Lung (tissue), 12 donors: ENCODE data around the gene MAG. TPM values are rescaled to one million over a fixed set of nuclear protein-coding genes. Genes with fewer than 3 reads are reported as not detected.
A peak's percentile ranks its signal among the peaks of the same experiment; 100 is the strongest.

Experiments used
- ATAC-seq: fragments of 200-7000 bp; cut with Tn5 transposase; one replicate; pipeline ENCODE4 v1.9.1; 2020; ENCODE audit warnings: moderate number of reproducible peaks; ENCODE audit not compliant: insufficient read depth, low FRiP score
- DNase-seq, 3 donors: peaks; one replicate each; pipeline ENCODE4 v3.0.0-alpha.2; 2013 to 2017
- H3K27ac ChIP-seq, 2 donors: one replicate each; pipeline ENCODE4 v1.5.1; 2013; ENCODE audit warnings: mild to moderate bottlenecking in 2 of 2, moderate library complexity in 2 of 2, control low read depth in 1 of 2, inconsistent platforms in 1 of 2, low read depth in 1 of 2, low read length in 1 of 2
- H3K27me3 ChIP-seq, 3 donors: one replicate each; pipeline ENCODE4 v1.5.1; 2013; ENCODE audit warnings: low read length in 2 of 3; ENCODE audit not compliant: control insufficient read depth in 3 of 3, insufficient read depth in 3 of 3
- H3K36me3 ChIP-seq, 4 donors: one replicate each; pipeline ENCODE4 v1.5.1; 2013; ENCODE audit warnings: low read length in 4 of 4, mild to moderate bottlenecking in 1 of 4, moderate library complexity in 1 of 4; ENCODE audit not compliant: control insufficient read depth in 4 of 4, insufficient read depth in 4 of 4
- H3K4me1 ChIP-seq, 5 donors: one replicate each; pipeline ENCODE4 v1.5.1; 2013; ENCODE audit warnings: low read length in 5 of 5, mild to moderate bottlenecking in 2 of 5, moderate library complexity in 1 of 5; ENCODE audit not compliant: control insufficient read depth in 5 of 5, insufficient read depth in 5 of 5
- H3K4me3 ChIP-seq: one replicate; pipeline ENCODE4 v1.5.1; 2013; ENCODE audit warnings: mild to moderate bottlenecking, control low read depth, moderate library complexity
- H3K9ac ChIP-seq, 2 donors: one replicate each; pipeline ENCODE4 v1.5.1; 2013; ENCODE audit warnings: low read length in 2 of 2, control low read depth in 1 of 2; ENCODE audit not compliant: insufficient read depth in 1 of 2
- H3K9me3 ChIP-seq, 4 donors: one replicate each; pipeline ENCODE4 v1.5.1; 2013; ENCODE audit warnings: low read length in 3 of 4, mild to moderate bottlenecking in 1 of 4, moderate library complexity in 1 of 4; ENCODE audit not compliant: control insufficient read depth in 4 of 4, insufficient read depth in 3 of 4
- CTCF ChIP-seq: IDR thresholded peaks from 2 replicates; pipeline ENCODE4 v1.5.1; 2012; ENCODE audit warnings: mild to moderate bottlenecking; ENCODE audit errors: control extremely low read depth, extremely low read depth
- WGBS, 2 donors: extraction: QIAGEN DNeasy Blood & Tissue Kit; methylation state at CpG; one replicate each; pipeline ENCODE4 v1.1.7; 2013; 5-methylcytosine and 5-hydroxymethylcytosine counted together
- polyA plus RNA-seq, 2 donors: library from polyadenylated mRNA; stranded (reverse); fragments of 200-250 nt; gene quantifications; one replicate each; pipeline ENCODE4 v1.2.1, GENCODE V29; 2013
- total RNA-seq, 2 donors: library from RNA; depleted of rRNA in 1 of 2; stranded (reverse); fragments of >200 nt in 1 of 2; gene quantifications; one replicate each; pipeline ENCODE4 v1.2.1, GENCODE V29; 2014 to 2021
- donor health status: control.
- donor health status: control.
- donor health status: Bipolar disorder and iron deficiency.
- donor health status: healthy.
- donor health status: DM: yes; HTN: yes; CAD: no.

MAG gene
- total and polyA plus RNA-seq, 4 donors, result 0.08 to 8.8 (median 1.9) TPM

DNA sequence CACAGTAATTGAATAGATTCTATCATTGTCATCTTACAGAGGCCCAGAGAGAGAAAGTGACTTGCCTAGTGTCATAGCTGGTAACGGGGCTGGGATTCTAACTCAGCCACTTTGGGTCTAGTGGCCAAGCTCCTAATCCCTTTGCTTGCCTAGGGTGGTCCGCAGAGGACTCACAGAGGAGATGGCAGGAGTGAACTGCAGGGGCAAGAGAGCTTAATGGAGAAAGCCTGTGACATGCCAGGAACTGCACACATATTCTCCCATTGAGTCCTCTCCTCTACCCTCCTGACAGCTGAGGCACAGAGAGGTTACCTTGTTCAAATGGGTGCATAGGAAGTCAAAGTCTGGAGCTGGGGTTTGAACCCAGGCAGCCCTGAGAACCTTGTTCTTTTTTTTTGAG lies 40.5 kb upstream of the MAG start:
- H3K4me1 ChIP-seq, result peaks cover 0 to 12% (median 0%) of the 10 kb centered on the region in 5 donors
- no peak for TF ChIP-seq CTCF
- H3K9ac ChIP-seq, result no peak overlapping the region
- H3K27ac ChIP-seq, result no peak overlapping the region
- WGBS, 2 donors, result 90 to 92% methylated on average over 2 of the region's 2 CpGs
- no peak for ATAC-seq
- no peak overlapping the region for H3K4me3 ChIP-seq
- H3K36me3 ChIP-seq, result peaks cover 0 to 8% (median 0%) of the 10 kb centered on the region in 4 donors
- peaks cover 0 to 22% (median 14%) of the 10 kb centered on the region in 3 donors for H3K27me3 ChIP-seq
- no peaks in the 10 kb centered on the region for H3K9me3 ChIP-seq
- no peak for DNase-seq

GRCh38 chr19:35253316-35254286 lies 38.4 kb upstream of the MAG start:
- Histone ChIP-seq H3K27ac (peak overlapping the region in 1 of 2 donors; percentile 54), H3K9ac (no peak overlapping the region)
- no peak for DNase-seq

GRCh38 chr19:35254341-35255297 lies 37.3 kb upstream of the MAG start:
- no peak for DNase-seq
- H3K4me1 ChIP-seq, result peaks cover 0 to 12% (median 0%) of the 10 kb centered on the region in 5 donors

More at GRCh38 chr19:35253316-35254286, 38.4 kb upstream of the MAG start:
- Histone ChIP-seq H3K27me3 (peaks cover 0 to 14% (median 8%) of the 10 kb centered on the region in 3 donors), H3K36me3 (peaks cover 0 to 8% (median 0%) of the 10 kb centered on the region in 4 donors), H3K9me3 (no peaks in the 10 kb centered on the region), H3K4me3 (no peak overlapping the region), H3K4me1 (peaks cover 0 to 16% (median 0%) of the 10 kb centered on the region in 5 donors)
- WGBS, 2 donors, result 74 to 76% methylated on average over 9 of the region's 9 CpGs
- no peak for TF ChIP-seq CTCF
- ATAC-seq, result no peak

More at GRCh38 chr19:35254341-35255297, 37.3 kb upstream of the MAG start:
- Histone ChIP-seq H3K27ac (peak overlapping the region; percentile 1 to 30), H3K9ac (no peak overlapping the region), H3K9me3 (no peaks in the 10 kb centered on the region), H3K36me3 (peaks cover 0 to 8% (median 0%) of the 10 kb centered on the region in 4 donors), H3K27me3 (peaks cover 0 to 7% (median 5%) of the 10 kb centered on the region in 3 donors), H3K4me3 (no peak overlapping the region)
- no peak for ATAC-seq
- no peak for TF ChIP-seq CTCF
- 81 to 87% methylated on average over 17 of the region's 17 CpGs for WGBS, 2 donors
